PFSK-1 (cell line): ENCODE data around the gene NAV2.

ENCODE experiments used
- POLR2AphosphoS5 ChIP-seq: IDR thresholded peaks from 2 replicates; pipeline ENCODE4 v1.6.1; 2012; ENCODE audit warnings: low read depth, mild to moderate bottlenecking, control low read depth, low read length, moderate library complexity
- TAF1 ChIP-seq: IDR thresholded peaks from 2 replicates; pipeline ENCODE4 v1.6.1; 2012; ENCODE audit warnings: low read length, control low read depth, borderline replicate concordance; ENCODE audit not compliant: insufficient read depth

DNA sequence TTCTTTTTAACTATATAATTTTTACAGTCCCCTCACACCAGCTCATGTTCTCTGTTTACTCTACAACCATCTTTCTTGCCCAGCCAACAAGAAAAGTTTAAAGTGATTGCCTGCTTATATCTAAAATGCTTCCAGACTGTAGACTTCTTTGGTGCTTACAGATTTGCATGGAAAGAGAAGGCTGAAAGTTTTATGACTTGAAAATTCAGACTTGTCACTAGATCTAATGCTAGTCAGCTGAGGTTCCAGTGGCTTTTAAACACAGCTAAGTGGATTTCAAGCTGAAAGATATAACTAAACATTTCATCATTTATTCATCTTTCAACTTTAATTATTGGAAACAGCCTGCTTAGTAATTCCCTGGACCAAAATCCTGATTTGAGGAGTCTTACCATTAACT is 178.4 kb downstream of the NAV2 start:
- no peak for TF ChIP-seq POLR2AphosphoS5
- no peak for TF ChIP-seq TAF1
